H1 (cell line): ENCODE data around the gene KRT37. TPM values are rescaled to one million over a fixed set of nuclear protein-coding genes. Genes with fewer than 3 reads are reported as not detected.

ENCODE experiments used
- CTCF ChIA-PET: fragments of 300-600 bp; sonication (Branson Sonifier 250); formaldehyde crosslinking; loops from one replicate; lab custom pipeline; 2021; ENCODE audit not compliant: partially characterized antibody; lab: Charles Lee
- POLR2A ChIA-PET: fragments of 300-600 bp; sonication (Branson Sonifier 250); formaldehyde crosslinking; loops from one replicate; lab custom pipeline; 2021; ENCODE audit warnings: inconsistent platforms; ENCODE audit not compliant: partially characterized antibody; lab: Charles Lee
- DNase-seq, 2 experiments: peaks; one replicate each; pipeline versions ENCODE4 v3.0.0 to v3.0.0-alpha.2; 2010 to 2022; ENCODE audit warnings: low spot score in 2 of 2, low read depth in 1 of 2, mixed read lengths in 1 of 2
- FAIRE-seq: peaks from 2 replicates; lab custom pipeline; 2011; peaks lifted over from hg19 to GRCh38; lab: Jason Lieb, UNC
- H2AFZ ChIP-seq: 2 replicates; pipeline ENCODE4 v1.8.1; 2012; ENCODE audit warnings: low read length, inconsistent platforms
- H2AK5ac ChIP-seq: 2 replicates; pipeline ENCODE4 v1.6.1; 2013; ENCODE audit warnings: low read depth, low read length
- H2BK120ac ChIP-seq: replicated peaks from 2 replicates; pipeline ENCODE3; 2013; ENCODE audit warnings: low read depth, low read length, inconsistent platforms
- H2BK12ac ChIP-seq: 2 replicates; pipeline ENCODE4 v1.6.1; 2013; ENCODE audit warnings: low read depth, low read length
- H2BK15ac ChIP-seq: 2 replicates; pipeline ENCODE4 v1.6.1; 2013; ENCODE audit warnings: low read length
- H2BK20ac ChIP-seq: 2 replicates; pipeline ENCODE4 v1.6.1; 2013; ENCODE audit warnings: low read length
- H2BK5ac ChIP-seq: 2 replicates; pipeline ENCODE4 v1.6.1; 2013; ENCODE audit warnings: low read depth, low read length
- H3K14ac ChIP-seq: 2 replicates; pipeline ENCODE4 v1.6.1; 2013; ENCODE audit warnings: inconsistent platforms; ENCODE audit not compliant: insufficient read length
- H3K18ac ChIP-seq: 2 replicates; pipeline ENCODE4 v1.6.1; 2013; ENCODE audit warnings: low read length; ENCODE audit errors: extremely low read depth
- H3K23ac ChIP-seq: 2 replicates; pipeline ENCODE4 v1.6.1; 2013; ENCODE audit warnings: inconsistent platforms; ENCODE audit not compliant: insufficient read length
- H3K23me2 ChIP-seq: 2 replicates; pipeline ENCODE4 v1.6.1; 2013; ENCODE audit warnings: low read depth, low read length
- H3K27ac ChIP-seq: 2 replicates; pipeline ENCODE4 v1.6.1; 2011; ENCODE audit warnings: low read depth, low read length, inconsistent platforms
- H3K27me3 ChIP-seq, 4 experiments: replicated peaks in 1 of 4; 1 replicate in 1 of 4; 2 replicates in 3 of 4; pipeline versions ENCODE4 v1.6.1 to v1.8.1; 2011 to 2013; ENCODE audit warnings: low read length in 3 of 4, mild to moderate bottlenecking in 3 of 4, inconsistent platforms in 2 of 4, mixed read lengths in 2 of 4, moderate library complexity in 1 of 4; ENCODE audit not compliant: control insufficient read depth in 3 of 4, insufficient read depth in 3 of 4; ENCODE audit errors: extremely low read depth in 1 of 4
- H3K36me3 ChIP-seq, 4 experiments: 2 replicates each; pipeline versions ENCODE4 v1.6.1 to v1.8.1; 2011 to 2013; ENCODE audit warnings: mild to moderate bottlenecking in 4 of 4, low read length in 3 of 4, moderate library complexity in 2 of 4, control low read depth in 1 of 4, inconsistent platforms in 1 of 4; ENCODE audit not compliant: insufficient read depth in 4 of 4, control insufficient read depth in 2 of 4
- H3K4ac ChIP-seq: replicated peaks from 2 replicates; pipeline ENCODE3; 2013; ENCODE audit warnings: low read length, low read depth, mixed read lengths, inconsistent platforms; ENCODE audit not compliant: insufficient read length
- H3K4me1 ChIP-seq, 4 experiments: replicated peaks in 1 of 4; 1 replicate in 1 of 4; 2 replicates in 3 of 4; pipeline versions ENCODE4 v1.6.1 to v1.8.1; 2011 to 2013; ENCODE audit warnings: low read length in 3 of 4, inconsistent platforms in 2 of 4, mixed read lengths in 1 of 4; ENCODE audit not compliant: insufficient read depth in 4 of 4, control insufficient read depth in 3 of 4
- H3K4me2 ChIP-seq, 2 experiments: 2 replicates each; pipeline versions ENCODE4 v1.6.1 to v1.8.1; 2011 to 2013; ENCODE audit warnings: low read depth in 2 of 2, low read length in 2 of 2, control low read depth in 1 of 2, inconsistent platforms in 1 of 2, mild to moderate bottlenecking in 1 of 2; ENCODE audit not compliant: insufficient read depth in 1 of 2
- H3K4me3 ChIP-seq, 4 experiments: fragments of 200-600, 300-600 bp in 1 of 4; sonication (generic), shearing (Covaris generic), sonication (Bioruptor Twin) in 1 of 4; 2 replicates each; pipeline versions ENCODE4 v1.5.1 to v1.8.1; 2011 to 2016; ENCODE audit warnings: low read length in 4 of 4, low read depth in 3 of 4, control low read depth in 2 of 4, inconsistent platforms in 2 of 4, mild to moderate bottlenecking in 2 of 4, mixed read lengths in 1 of 4, moderate library complexity in 1 of 4; ENCODE audit not compliant: insufficient read depth in 2 of 4; ENCODE audit errors: extremely low read depth in 1 of 4
- H3K56ac ChIP-seq: replicated peaks from 2 replicates; pipeline ENCODE3; 2013; ENCODE audit warnings: low read depth, mild to moderate bottlenecking, mixed read lengths, low read length, inconsistent platforms; ENCODE audit not compliant: insufficient read length
- H3K79me1 ChIP-seq: 2 replicates; pipeline ENCODE4 v1.6.1; 2013; ENCODE audit warnings: low read depth, low read length, control low read depth
- H3K79me2 ChIP-seq, 2 experiments: 2 replicates each; pipeline versions ENCODE4 v1.6.1 to v1.8.1; 2012 to 2013; ENCODE audit warnings: low read length in 2 of 2, mild to moderate bottlenecking in 2 of 2, inconsistent platforms in 1 of 2; ENCODE audit not compliant: insufficient read depth in 2 of 2, control insufficient read depth in 1 of 2
- H3K9ac ChIP-seq, 4 experiments: replicated peaks in 1 of 4; 1 replicate in 1 of 4; 2 replicates in 3 of 4; pipeline versions ENCODE4 v1.6.1 to v1.8.1; 2011 to 2013; ENCODE audit warnings: low read depth in 3 of 4, low read length in 3 of 4, control low read depth in 2 of 4, mild to moderate bottlenecking in 2 of 4, moderate library complexity in 2 of 4, inconsistent platforms in 1 of 4; ENCODE audit errors: extremely low read depth in 1 of 4
- H3K9me3 ChIP-seq, 2 experiments: 2 replicates each; pipeline versions ENCODE4 v1.6.1 to v1.8.1; 2012 to 2013; ENCODE audit warnings: mild to moderate bottlenecking in 2 of 2, moderate library complexity in 2 of 2, control low read depth in 1 of 2, inconsistent platforms in 1 of 2, low read depth in 1 of 2, low read length in 1 of 2, mixed read lengths in 1 of 2; ENCODE audit not compliant: insufficient read depth in 2 of 2
- H4K20me1 ChIP-seq, 2 experiments: replicated peaks in 1 of 2; 2 replicates each; pipeline versions ENCODE3 to v1.8.1; 2011 to 2013; ENCODE audit warnings: inconsistent platforms in 2 of 2, low read length in 2 of 2, mild to moderate bottlenecking in 1 of 2; ENCODE audit not compliant: insufficient read depth in 2 of 2, control insufficient read depth in 1 of 2
- H4K5ac ChIP-seq: 2 replicates; pipeline ENCODE4 v1.6.1; 2013; ENCODE audit warnings: low read length, low read depth, mixed read lengths, inconsistent platforms; ENCODE audit not compliant: insufficient read length
- H4K8ac ChIP-seq: 2 replicates; pipeline ENCODE4 v1.8.0; 2013; ENCODE audit warnings: mild to moderate bottlenecking, moderate library complexity, low read length, inconsistent platforms; ENCODE audit not compliant: insufficient read depth; ENCODE audit errors: extremely low read depth
- H4K91ac ChIP-seq: replicated peaks from 2 replicates; pipeline ENCODE3; 2013; ENCODE audit warnings: low read length, mixed read lengths, inconsistent platforms; ENCODE audit not compliant: insufficient read length
- POLR2A ChIP-seq, 2 experiments: IDR thresholded peaks; 1 replicate in 1 of 2; 2 replicates in 1 of 2; pipeline ENCODE4 v1.6.1; 2011; ENCODE audit warnings: low read depth in 2 of 2, low read length in 2 of 2, mild to moderate bottlenecking in 2 of 2; ENCODE audit errors: control extremely low read depth in 1 of 2
- POLR2AphosphoS5 ChIP-seq: IDR thresholded peaks from 2 replicates; pipeline ENCODE4 v1.6.1; 2011; ENCODE audit warnings: low read depth, low read length
- WGBS, 2 experiments: shearing (Covaris generic) in 1 of 2; methylation state at CpG; one replicate each; pipeline versions ENCODE4 v1.1.6 to v1.1.7; 2013 to 2015; ENCODE audit warnings: low lambda C conversion rate in 2 of 2, mixed read lengths in 2 of 2, inconsistent platforms in 1 of 2, low coverage in 1 of 2, missing lambda C conversion rate in 1 of 2; ENCODE audit not compliant: insufficient replicate concordance in 2 of 2, insufficient coverage in 1 of 2, insufficient read length in 1 of 2; ENCODE audit errors: extremely low coverage in 1 of 2, missing lambda C conversion rate in 1 of 2; 5-methylcytosine and 5-hydroxymethylcytosine counted together
- polyA plus RNA-seq, 7 experiments: library from polyadenylated mRNA; depleted of rRNA in 3 of 7; stranded (reverse) in 5 of 7; unstranded in 2 of 7; fragments of >200 nt in 5 of 7; fragments of 200-250 nt in 2 of 7; gene quantifications; 1 replicate in 5 of 7; 2 replicates in 1 of 7; 4 replicates in 1 of 7; pipeline versions ENCODE4 v1.2.1 to v1.2.3, GENCODE V29; 2011 to 2013; ENCODE audit warnings: missing spikeins in 2 of 7, mixed read lengths in 2 of 7
- total RNA-seq: library from RNA; stranded (reverse); fragmentation: NEBNext Ultra II Directional; extraction: Animal tissue kit (Norgen Biotek cat#: 25700); gene quantifications from 2 replicates; pipeline ENCODE4 v1.2.1, GENCODE V29; 2021

Gene KRT37
- total and polyA plus RNA-seq, 2 of the 8 experiments (the other 6 are each of a cell fraction or from before 2014, with no cell fraction given) = not detected

DNA sequence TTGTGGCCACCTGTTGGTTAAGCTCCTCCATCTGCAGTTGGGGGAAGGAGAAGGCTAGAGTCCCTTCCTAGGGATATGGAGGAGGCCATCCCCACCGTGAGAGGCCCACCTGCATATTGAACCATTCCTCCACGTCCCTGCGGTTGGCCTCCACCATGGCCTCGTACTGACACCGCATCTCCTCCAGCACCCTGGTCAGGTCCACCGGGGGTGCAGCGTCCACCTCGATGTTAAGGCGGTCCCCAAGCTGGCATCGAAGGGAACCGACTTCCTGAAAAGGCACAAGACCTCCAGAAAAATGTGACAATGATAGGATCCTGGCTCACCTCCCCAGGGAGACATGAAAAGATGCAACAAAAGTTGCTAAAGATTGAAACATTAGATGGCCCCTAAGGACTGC lies 39.8 kb upstream of the KRT37 start:
- Histone ChIP-seq H2BK5ac (no peak overlapping the region; the same call in 1 of the 2 replicates), H4K5ac (no peak overlapping the region), H3K27me3 (no peaks in the 10 kb centered on the region), H2BK15ac (no peak overlapping the region), H4K8ac (no peak overlapping the region), H2BK20ac (no peak overlapping the region), H3K23ac (no peak overlapping the region), H3K27ac (no peak overlapping the region), H4K91ac (no peak overlapping the region), H3K36me3 (no peaks in the 10 kb centered on the region), H2AFZ (no peak overlapping the region), H3K79me2 (no peaks in the 10 kb centered on the region), H3K79me1 (no peaks in the 10 kb centered on the region), H2AK5ac (no peak overlapping the region), H3K14ac (no peak overlapping the region), H3K9ac (no peak overlapping the region), H3K4me2 (no peak overlapping the region), H2BK12ac (no peak overlapping the region), H3K56ac (no peak overlapping the region), H3K4me1 (no peaks in the 10 kb centered on the region), H3K9me3 (no peaks in the 10 kb centered on the region; a peak in 1 of 4 replicates), H3K4me3 (no peak overlapping the region), H2BK120ac (no peak overlapping the region), H3K18ac (no peak overlapping the region), H3K23me2 (no peaks in the 10 kb centered on the region), H3K4ac (no peak overlapping the region), H4K20me1 (no peaks in the 10 kb centered on the region)
- FAIRE-seq (no peak), DNase-seq (no peak)
- POLR2A ChIA-PET = interaction anchor here (0.6 kb wide), 1 partner anchor 82 kb away, joined by 3 read pairs; no protein-coding TSS in a partner anchor
- CTCF ChIA-PET = interaction anchor here (1.3 to 2.0 kb wide), 3 partner anchors 11 to 85 kb away, joined by 4 to 5 read pairs (median 4); no protein-coding TSS in a partner anchor
- WGBS, 2 experiments = 94% methylated on average over 11 of the region's 11 CpGs; no CpG with 5 or more reads in 1 of the 2 experiments
- TF ChIP-seq POLR2AphosphoS5 = no peak
- no peak for TF ChIP-seq POLR2A (IDR thresholded peaks at IDR 0.05; ENCODE audit: control extremely low read depth in 1 of 2, low read depth in 2 of 2, low read length in 2 of 2)
